ENCODE data around the gene PRCD. TPM values are rescaled to one million over a fixed set of nuclear protein-coding genes. Genes with fewer than 3 reads are reported as not detected.
"Not testable (repeated sequence)": the region's sequence is repeated elsewhere in the genome, so short reads cannot be mapped to it uniquely, and the experiment has no call there.

PRCD gene
- total and polyA plus RNA-seq, 5 experiments from 2014 or later, result 4.0 to 11.4 (median 5.3) TPM

DNA sequence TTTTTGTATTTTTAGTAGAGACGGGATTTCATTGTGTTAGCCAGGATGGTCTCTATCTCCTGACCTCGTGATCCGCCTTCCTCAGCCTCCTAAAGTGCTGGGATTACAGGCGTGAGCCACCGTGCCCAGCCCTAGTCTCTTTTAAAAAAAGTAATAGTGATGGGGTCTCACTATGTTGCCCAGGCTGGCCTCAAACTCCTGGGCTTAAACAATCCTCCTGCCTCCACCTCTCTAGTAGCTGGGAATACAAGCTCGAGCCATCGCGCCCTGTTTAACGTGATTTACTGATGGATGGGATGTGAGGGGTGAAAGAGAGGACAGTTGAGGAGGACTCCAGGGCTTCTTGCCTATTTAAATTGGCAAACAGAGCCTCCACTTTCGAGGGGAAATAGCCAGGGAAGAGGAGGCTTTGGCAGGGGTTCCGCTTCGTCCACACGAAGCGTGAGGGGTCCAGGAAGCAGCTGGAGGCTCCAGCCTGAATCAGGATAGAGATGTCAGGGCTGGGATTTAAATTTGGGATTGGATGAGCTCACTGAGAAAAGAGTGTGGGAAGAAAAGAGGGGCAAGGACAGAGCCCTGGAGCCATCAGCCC lies 31.3 kb upstream of the PRCD start:
- not testable (repeated sequence) for H3K27me3 Mint-ChIP-seq, ATAC-seq, H3K4me3 Mint-ChIP-seq, H3K36me3 Mint-ChIP-seq, DNase-seq, H3K9me3 Mint-ChIP-seq
- POLR2A ChIA-PET, result interaction anchor here (0.7 to 1.8 kb wide), 5 partner anchors 9 to 616 kb away, joined by 3 to 6 read pairs (median 4); partner anchors contain the start of gene AANAT
- Mint-ChIP-seq H3K4me1 (peaks cover 6 to 41% (median 28%) of the 10 kb centered on the region in 4 donors), H3K27ac (peak overlapping the region in 5 of 10 donors; percentile 34 to 81 (median 53))

DNA sequence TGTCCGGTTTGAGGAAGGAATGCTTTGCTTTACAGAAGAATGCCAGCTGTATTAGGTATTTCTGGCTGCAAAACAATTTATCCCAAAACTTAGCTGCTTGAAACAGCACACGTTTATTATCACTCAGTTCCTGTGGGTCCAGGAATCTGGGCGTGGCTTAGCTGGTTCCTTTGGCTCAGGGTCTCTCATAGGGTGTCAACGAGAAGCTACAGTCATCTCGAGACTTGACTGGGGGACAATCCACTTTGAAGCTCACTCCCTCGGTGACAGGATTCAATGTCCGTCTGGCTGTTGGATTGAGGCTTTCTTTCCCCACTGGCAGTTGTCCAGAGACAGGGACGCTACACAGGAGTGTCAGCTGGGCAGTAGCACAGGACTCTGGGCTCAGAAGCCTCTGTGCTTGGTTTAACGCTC lies 29.0 kb upstream of the PRCD start:
- POLR2A ChIA-PET, result interaction anchor here (1.2 to 1.3 kb wide), 2 partner anchors 9 to 14 kb away, joined by 3 to 6 read pairs; partner anchors contain the start of gene RHBDF2
- ATAC-seq, result no peak
- Mint-ChIP-seq H3K36me3 (no peaks in the 10 kb centered on the region), H3K27ac (peak overlapping the region in 6 of 10 donors; percentile 67 to 96 (median 88)), H3K27me3 (no peaks in the 10 kb centered on the region), H3K4me1 (peaks cover 18 to 56% (median 47%) of the 10 kb centered on the region in 4 donors), H3K4me3 (no peak overlapping the region), H3K9me3 (no peaks in the 10 kb centered on the region)
- DNase-seq, result no peak

GRCh38 chr17:76511668-76512365 lies 28.0 kb upstream of the PRCD start:
- ATAC-seq (no peak), DNase-seq (no peak)
- H3K9me3 Mint-ChIP-seq, result no peaks in the 10 kb centered on the region
- peak overlapping the region in 1 of 10 donors; percentile 19 for H3K4me3 Mint-ChIP-seq
- H3K36me3 Mint-ChIP-seq, result no peaks in the 10 kb centered on the region
- H3K27ac Mint-ChIP-seq, result peak overlapping the region; percentile 74 to 100 (median 98)
- H3K4me1 Mint-ChIP-seq, result peaks cover 18 to 55% (median 49%) of the 10 kb centered on the region in 4 donors
- POLR2A ChIA-PET, result interaction anchor here (0.8 to 1.5 kb wide), 7 partner anchors 10 to 160 kb away, joined by 3 to 6 read pairs (median 3); partner anchors contain the start of genes AANAT and RHBDF2
- H3K27me3 Mint-ChIP-seq, result no peaks in the 10 kb centered on the region

DNA sequence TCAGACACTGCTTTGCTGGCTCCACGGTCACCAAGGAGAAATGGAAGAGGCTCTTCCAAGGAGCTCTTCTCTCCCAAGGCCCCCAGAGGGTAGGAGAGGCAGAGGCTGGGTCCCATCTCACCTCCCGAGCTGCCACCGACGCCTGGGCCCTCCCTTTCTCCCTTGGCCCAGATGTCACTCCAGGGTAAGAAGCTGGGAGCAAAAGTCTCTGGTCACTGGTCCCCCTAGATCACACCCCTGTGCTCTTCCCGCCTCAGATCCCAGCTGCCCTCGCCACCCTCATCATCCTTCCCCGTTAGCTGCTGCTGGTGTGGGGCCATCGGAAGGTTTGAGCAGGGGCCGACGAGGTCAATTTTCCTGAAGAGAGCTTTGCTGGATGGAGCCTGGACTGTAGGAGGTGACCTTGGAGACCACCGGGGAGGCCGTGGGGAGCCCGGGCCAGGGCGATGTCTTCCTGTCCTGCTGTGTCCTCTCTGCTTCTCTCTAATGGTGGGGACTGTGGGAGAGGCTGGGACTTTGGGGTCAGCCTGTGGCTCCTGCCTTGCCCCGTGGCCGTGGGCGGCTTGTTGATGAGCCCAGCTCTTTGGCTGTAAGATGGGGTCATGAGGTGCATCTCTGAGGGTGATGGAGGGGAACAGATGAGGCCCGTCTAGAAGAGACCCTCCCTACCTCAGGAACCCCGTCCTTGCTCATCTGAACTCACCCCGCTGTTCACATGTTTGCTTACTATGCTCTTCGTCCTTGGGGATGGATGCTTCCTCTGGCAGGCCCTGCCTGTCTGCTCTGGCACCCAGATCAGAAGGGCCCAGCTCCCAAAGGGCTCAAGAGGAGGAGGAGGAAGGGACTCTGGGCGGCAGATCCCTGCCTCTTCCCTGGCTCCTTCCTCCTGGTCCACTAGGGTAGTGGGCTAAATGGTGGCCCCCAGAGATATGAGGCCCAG lies 27.2 kb upstream of the PRCD start:
- DNase-seq, result no peak
- POLR2A ChIA-PET, result interaction anchor here (0.8 to 2.8 kb wide), 7 partner anchors 11 to 159 kb away, joined by 3 to 17 read pairs (median 3); partner anchors contain the start of gene AANAT
- no peaks in the 10 kb centered on the region for H3K36me3 Mint-ChIP-seq

DNA sequence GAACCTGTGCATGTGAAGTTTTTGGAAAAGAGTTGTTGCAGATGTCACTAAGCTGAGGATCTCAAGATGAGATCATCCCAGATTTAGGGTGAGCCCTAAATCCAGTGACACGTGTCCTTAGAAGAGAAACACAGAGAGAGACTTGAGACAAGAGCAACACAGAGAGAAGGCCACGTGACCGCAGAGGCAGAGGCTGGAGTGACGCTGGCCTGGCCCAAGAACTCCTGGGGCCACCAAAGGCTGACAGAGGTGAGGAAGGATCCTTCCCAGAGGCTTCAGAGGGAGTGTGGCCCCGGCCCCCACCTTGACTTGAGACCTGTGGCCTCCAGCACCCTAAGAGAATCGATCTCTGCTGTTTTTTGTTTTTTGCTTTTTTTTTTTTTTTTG lies 26.5 kb upstream of the PRCD start:
- Mint-ChIP-seq H3K27me3 (no peaks in the 10 kb centered on the region), H3K4me3 (peak overlapping the region in 5 of 10 donors; percentile 15 to 70 (median 58)), H3K36me3 (no peaks in the 10 kb centered on the region), H3K9me3 (no peaks in the 10 kb centered on the region), H3K4me1 (peaks cover 19 to 61% (median 55%) of the 10 kb centered on the region in 4 donors), H3K27ac (peak overlapping the region; percentile 95 to 100 (median 99))
- POLR2A ChIA-PET, result interaction anchor here (0.6 to 2.8 kb wide), 6 partner anchors 14 to 1303 kb away, joined by 3 to 17 read pairs (median 4); no protein-coding TSS in a partner anchor
- no peak for ATAC-seq
- DNase-seq, result no peak

More for the DNA sequence above, 27.2 kb upstream of the PRCD start:
- Mint-ChIP-seq H3K4me3 (peak overlapping the region in 6 of 10 donors; percentile 11 to 70 (median 48)), H3K4me1 (peaks cover 18 to 58% (median 50%) of the 10 kb centered on the region in 4 donors), H3K9me3 (no peaks in the 10 kb centered on the region), H3K27me3 (no peaks in the 10 kb centered on the region), H3K27ac (peak overlapping the region; percentile 95 to 100 (median 99))
- ATAC-seq, result no peak

- not testable (repeated sequence) for H3K27me3 Mint-ChIP-seq, H3K36me3 Mint-ChIP-seq, ATAC-seq, H3K9me3 Mint-ChIP-seq, DNase-seq
- H3K4me3 Mint-ChIP-seq, result peak overlapping the region in 5 of 10 donors; percentile 73 to 89 (median 80)
- H3K4me1 Mint-ChIP-seq, result peaks cover 20 to 65% (median 61%) of the 10 kb centered on the region in 4 donors
- POLR2A ChIA-PET, result interaction anchor here (0.6 to 3.2 kb wide), 15 partner anchors 8 to 157 kb away, joined by 3 to 18 read pairs (median 4); partner anchors contain the start of genes RHBDF2 and UBE2O
- peak overlapping the region; percentile 96 to 100 (median 99) for H3K27ac Mint-ChIP-seq
These were observed 25.5 kb upstream of the PRCD start for GRCh38 chr17:76514355-76514754.

DNA sequence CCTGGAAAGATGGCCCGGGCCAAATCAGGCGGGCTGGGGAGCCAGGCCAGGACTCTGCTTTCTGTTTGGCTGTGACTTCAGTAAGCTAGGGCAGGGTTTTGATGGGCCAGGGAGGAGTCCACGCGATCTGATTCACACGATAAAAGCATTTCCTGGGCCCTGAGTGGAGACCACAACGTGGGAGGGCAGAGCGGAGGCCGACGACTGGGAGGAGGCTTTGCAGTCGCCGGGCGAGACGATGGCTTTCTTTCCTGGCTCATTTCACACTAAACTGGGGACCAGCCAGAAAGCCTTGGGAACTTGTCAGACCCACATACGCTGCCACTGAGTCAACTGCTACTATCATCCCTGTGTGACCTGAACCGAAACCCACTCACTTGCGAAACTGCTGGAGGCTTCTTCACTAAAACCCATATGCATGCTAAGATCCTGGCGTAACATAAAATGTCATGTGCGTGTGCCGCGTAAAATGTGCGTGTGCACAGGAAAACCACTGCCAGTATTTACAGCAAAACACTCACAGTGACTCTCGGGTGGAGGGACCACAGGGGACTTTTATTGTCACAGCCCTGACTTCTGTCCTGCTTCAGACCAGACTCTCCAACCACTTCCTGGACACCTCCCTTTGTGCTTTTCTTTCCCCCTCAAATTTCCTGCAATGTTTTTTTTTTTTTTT lies 24.4 kb upstream of the PRCD start:
- Mint-ChIP-seq H3K27ac (peak overlapping the region; percentile 96 to 100 (median 99)), H3K9me3 (no peaks in the 10 kb centered on the region), H3K27me3 (no peaks in the 10 kb centered on the region), H3K36me3 (no peaks in the 10 kb centered on the region), H3K4me3 (peak overlapping the region; percentile 73 to 89 (median 80)), H3K4me1 (peaks cover 22 to 66% (median 63%) of the 10 kb centered on the region in 4 donors)
- POLR2A ChIA-PET, result interaction anchor here (0.7 to 3.2 kb wide), 21 partner anchors 9 to 1369 kb away, joined by 3 to 18 read pairs (median 4); partner anchors contain the start of genes CYGB, RHBDF2, UBALD2 and UBE2O
- DNase-seq, result peak; percentile 42 to 94 (median 89)
- peak; percentile 82 to 86 for ATAC-seq

GRCh38 chr17:76517638-76518038 lies 22.2 kb upstream of the PRCD start:
- DNase-seq (no peak), ATAC-seq (no peak)
- H3K4me1 Mint-ChIP-seq, result peaks cover 23 to 57% (median 54%) of the 10 kb centered on the region in 4 donors
- H3K9me3 Mint-ChIP-seq, result no peaks in the 10 kb centered on the region
- no peaks in the 10 kb centered on the region for H3K36me3 Mint-ChIP-seq
- H3K27me3 Mint-ChIP-seq, result no peaks in the 10 kb centered on the region
- peak overlapping the region; percentile 71 to 98 (median 89) for H3K27ac Mint-ChIP-seq
- POLR2A ChIA-PET, result interaction anchor here (1.6 to 1.8 kb wide), 2 partner anchors 10 kb away, joined by 6 to 12 read pairs; no protein-coding TSS in a partner anchor
- peak overlapping the region in 4 of 10 donors; percentile 25 to 45 (median 32) for H3K4me3 Mint-ChIP-seq

DNA sequence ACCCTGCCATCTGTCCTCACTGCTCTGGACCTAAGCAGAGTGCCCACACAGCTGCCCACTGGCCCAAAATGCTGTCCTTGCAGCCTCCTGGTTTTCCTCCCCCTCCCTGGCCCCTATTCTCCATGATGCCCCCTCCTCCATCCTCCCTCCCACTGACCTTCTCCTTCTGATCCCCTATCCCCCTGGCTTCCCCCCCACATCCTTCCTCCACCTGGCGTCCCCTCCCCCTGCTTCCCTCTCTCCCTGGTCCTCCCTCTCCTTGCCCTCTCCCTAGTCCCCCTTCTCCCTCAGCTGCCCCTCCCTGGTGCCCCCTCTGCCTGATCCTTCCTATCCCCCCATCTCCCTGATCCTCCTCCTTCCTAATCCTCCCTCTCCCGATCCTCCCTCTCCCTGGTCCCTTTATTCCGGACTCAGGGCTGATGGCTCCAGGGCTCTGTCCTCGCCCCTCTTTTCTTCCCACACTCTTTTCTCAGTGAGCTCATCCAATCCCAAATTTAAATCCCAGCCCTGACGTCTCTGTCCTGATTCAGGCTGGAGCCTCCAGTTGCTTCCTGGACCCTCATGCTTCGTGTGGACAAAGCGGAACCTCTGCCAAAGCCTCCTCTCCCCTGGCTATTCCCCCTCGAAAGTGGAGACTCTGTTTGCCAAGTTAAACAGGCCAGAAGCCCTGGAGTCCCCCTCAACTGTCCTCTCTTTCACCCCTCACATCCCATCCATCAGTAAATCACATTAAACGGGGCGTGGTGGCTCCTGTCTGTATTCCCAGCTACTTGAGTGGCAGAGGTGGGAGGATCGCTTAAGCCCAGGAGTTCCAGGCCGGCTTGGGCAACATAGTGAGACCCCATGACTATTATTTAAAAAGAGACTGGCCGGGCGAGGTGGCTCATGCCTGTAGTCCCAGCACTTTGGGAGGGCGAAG lies 20.5 kb upstream of the PRCD start:
- peak overlapping the region; percentile 40 to 98 (median 87) for H3K27ac Mint-ChIP-seq
- peaks cover 24 to 57% (median 51%) of the 10 kb centered on the region in 4 donors for H3K4me1 Mint-ChIP-seq
- peak overlapping the region in 2 of 10 donors; percentile 4 to 16 for H3K4me3 Mint-ChIP-seq
- no peaks in the 10 kb centered on the region for H3K9me3 Mint-ChIP-seq
- H3K27me3 Mint-ChIP-seq, result no peaks in the 10 kb centered on the region
- no peaks in the 10 kb centered on the region for H3K36me3 Mint-ChIP-seq
- POLR2A ChIA-PET, result interaction anchor here (0.6 to 1.8 kb wide), 6 partner anchors 9 to 453 kb away, joined by 3 to 12 read pairs (median 4); no protein-coding TSS in a partner anchor
- DNase-seq, result no peak
- ATAC-seq, result no peak

- ATAC-seq (no peak), DNase-seq (no peak)
- Mint-ChIP-seq H3K9me3 (no peaks in the 10 kb centered on the region), H3K27me3 (no peaks in the 10 kb centered on the region), H3K4me1 (peaks cover 23 to 48% (median 40%) of the 10 kb centered on the region in 4 donors), H3K4me3 (no peak overlapping the region), H3K36me3 (no peaks in the 10 kb centered on the region), H3K27ac (peak overlapping the region in 6 of 10 donors; percentile 25 to 94 (median 74))
- POLR2A ChIA-PET, result interaction anchor here (0.7 to 2.4 kb wide), 3 partner anchors 9 to 249 kb away, joined by 3 to 5 read pairs (median 5); no protein-coding TSS in a partner anchor
These were observed 18.6 kb upstream of the PRCD start for GRCh38 chr17:76521262-76521661.
